A549 (cell line): Measurements from ENCODE around the gene TUBB2A.

ENCODE experiments used
- CBX8 ChIP-seq: fragments of 200-600 bp; sonication (generic); IDR thresholded peaks from 2 replicates; pipeline ENCODE4 v1.6.1; 2016
- CHD4 ChIP-seq: fragments of 200-600 bp; sonication (generic); IDR thresholded peaks from 2 replicates; pipeline ENCODE4 v1.6.1; 2016; ENCODE audit warnings: antibody characterized with exemption, mild to moderate bottlenecking, borderline replicate concordance
- CTCF ChIP-seq: fragments of >200 bp; sonication (Bioruptor Twin); formaldehyde crosslinking; IDR thresholded peaks from 3 replicates; pipeline ENCODE4 v1.5.1; 2016
- MAFK ChIP-seq: fragments of 450-650 bp; IDR thresholded peaks from 2 replicates; pipeline ENCODE4 v1.6.1; 2014; ENCODE audit not compliant: partially characterized antibody
- MAX ChIP-seq: IDR thresholded peaks from 2 replicates; pipeline ENCODE4 v1.6.1; 2012
- NPAS2 ChIP-seq: fragments of 250-450 bp; sonication (Bioruptor Pico); IDR thresholded peaks from 2 replicates; pipeline ENCODE4 v1.8.0; 2022; ENCODE audit warnings: mild to moderate bottlenecking, moderate library complexity, borderline replicate concordance
- PBX3 ChIP-seq: IDR thresholded peaks from 2 replicates; pipeline ENCODE4 v1.6.1; 2012
- REST ChIP-seq: fragments of 200-600 bp; sonication (generic); IDR thresholded peaks from 2 replicates; pipeline ENCODE4 v1.6.1; 2016; ENCODE audit warnings: antibody characterized with exemption, mild to moderate bottlenecking, moderate library complexity
- RFX5 ChIP-seq: fragments of 450-650 bp; IDR thresholded peaks from 2 replicates; pipeline ENCODE4 v1.7.1; 2014; ENCODE audit warnings: antibody characterized with exemption, mild to moderate bottlenecking, moderate library complexity
- TP53 ChIP-seq: fragments of 250-450 bp; sonication (Bioruptor Pico); IDR thresholded peaks from 2 replicates; pipeline ENCODE4 v1.5.0; 2021; ENCODE audit warnings: mild to moderate bottlenecking, moderate library complexity

GRCh38 chr6:3159805-3160781, 2.7 kb upstream of the TUBB2A start:
- TF ChIP-seq CTCF: no peak
- no peak for TF ChIP-seq PBX3
- TF ChIP-seq RFX5: no peak
- TF ChIP-seq CBX8: no peak
- no peak for TF ChIP-seq TP53
- no peak for TF ChIP-seq NPAS2 (CRISPR knock-in tag)
- TF ChIP-seq MAX: no peak; the same call in 1 of the 2 replicates
- TF ChIP-seq REST: no peak
- TF ChIP-seq MAFK: no peak
- TF ChIP-seq CHD4: no peak
